Measurements from ENCODE around the gene SLC15A2.
"Not testable (repeated sequence)": the region's sequence is repeated elsewhere in the genome, so short reads cannot be mapped to it uniquely, and the experiment has no call there.

SLC15A2 gene, protein sequence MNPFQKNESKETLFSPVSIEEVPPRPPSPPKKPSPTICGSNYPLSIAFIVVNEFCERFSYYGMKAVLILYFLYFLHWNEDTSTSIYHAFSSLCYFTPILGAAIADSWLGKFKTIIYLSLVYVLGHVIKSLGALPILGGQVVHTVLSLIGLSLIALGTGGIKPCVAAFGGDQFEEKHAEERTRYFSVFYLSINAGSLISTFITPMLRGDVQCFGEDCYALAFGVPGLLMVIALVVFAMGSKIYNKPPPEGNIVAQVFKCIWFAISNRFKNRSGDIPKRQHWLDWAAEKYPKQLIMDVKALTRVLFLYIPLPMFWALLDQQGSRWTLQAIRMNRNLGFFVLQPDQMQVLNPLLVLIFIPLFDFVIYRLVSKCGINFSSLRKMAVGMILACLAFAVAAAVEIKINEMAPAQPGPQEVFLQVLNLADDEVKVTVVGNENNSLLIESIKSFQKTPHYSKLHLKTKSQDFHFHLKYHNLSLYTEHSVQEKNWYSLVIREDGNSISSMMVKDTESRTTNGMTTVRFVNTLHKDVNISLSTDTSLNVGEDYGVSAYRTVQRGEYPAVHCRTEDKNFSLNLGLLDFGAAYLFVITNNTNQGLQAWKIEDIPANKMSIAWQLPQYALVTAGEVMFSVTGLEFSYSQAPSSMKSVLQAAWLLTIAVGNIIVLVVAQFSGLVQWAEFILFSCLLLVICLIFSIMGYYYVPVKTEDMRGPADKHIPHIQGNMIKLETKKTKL

DNA sequence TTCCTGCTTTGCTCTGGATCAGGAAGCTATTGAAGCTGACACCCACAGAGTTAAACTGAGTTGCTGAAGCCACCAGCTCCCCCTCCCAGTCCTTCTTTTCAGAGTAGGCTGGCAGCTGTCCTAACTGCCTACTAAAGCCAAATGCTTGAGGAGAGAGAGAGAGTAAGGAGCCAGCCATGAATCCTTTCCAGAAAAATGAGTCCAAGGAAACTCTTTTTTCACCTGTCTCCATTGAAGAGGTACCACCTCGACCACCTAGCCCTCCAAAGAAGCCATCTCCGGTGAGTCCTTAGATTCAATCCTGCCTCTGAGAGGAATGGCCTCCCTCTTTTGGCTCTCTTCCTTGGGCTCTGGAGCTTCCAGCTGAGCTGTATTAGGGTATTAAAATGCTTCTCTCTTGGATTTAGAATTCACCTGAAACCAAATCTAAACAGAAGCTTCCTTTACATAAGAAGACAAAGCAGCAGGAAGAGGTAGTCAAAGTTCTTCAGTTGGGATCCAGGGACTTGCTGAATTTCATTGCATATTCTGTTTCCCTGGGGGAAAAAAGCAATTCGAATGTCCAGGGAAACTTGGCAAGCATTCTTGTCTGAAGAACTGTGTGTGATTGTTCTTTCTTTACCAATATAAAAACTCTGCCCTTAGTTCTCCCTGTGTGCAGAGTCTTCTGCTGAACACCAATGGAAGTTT is at the start of gene SLC15A2:
Gene SLC15A2, plus strand, starts transcription at position 101 of the 690 bp plus-strand sequence. Its CDS starts 76 bp downstream, at position 177.
- TF ChIP-seq CTCF (IDR thresholded peaks at IDR 0.05; ENCODE audit: extremely low read depth, missing control alignments) = no peak
- DNase-seq (ENCODE audit: low spot score) = no peak

DNA sequence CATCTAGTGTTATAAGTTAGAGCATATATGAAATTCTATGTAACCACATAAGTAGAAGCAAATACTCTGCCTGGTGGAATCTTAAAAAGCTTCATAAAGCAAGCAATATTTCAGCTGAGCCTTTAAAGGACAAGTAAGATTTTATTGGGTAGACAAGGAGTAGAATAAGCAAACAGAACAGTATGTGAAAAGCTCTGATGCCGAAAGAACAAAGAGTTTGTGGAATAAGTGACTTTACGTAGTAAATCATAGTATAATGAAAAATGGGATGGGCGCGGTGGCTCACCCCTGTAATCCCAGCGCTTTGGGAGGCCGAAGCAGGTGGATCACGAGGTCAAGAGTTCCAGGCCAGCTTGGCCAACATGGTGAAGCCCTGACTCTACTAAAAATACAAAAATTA is 49.3 kb upstream of the SLC15A2 start:
- no peak for DNase-seq (ENCODE audit: low spot score)
- TF ChIP-seq CTCF (IDR thresholded peaks at IDR 0.05; ENCODE audit: extremely low read depth, missing control alignments) = no peak

DNA sequence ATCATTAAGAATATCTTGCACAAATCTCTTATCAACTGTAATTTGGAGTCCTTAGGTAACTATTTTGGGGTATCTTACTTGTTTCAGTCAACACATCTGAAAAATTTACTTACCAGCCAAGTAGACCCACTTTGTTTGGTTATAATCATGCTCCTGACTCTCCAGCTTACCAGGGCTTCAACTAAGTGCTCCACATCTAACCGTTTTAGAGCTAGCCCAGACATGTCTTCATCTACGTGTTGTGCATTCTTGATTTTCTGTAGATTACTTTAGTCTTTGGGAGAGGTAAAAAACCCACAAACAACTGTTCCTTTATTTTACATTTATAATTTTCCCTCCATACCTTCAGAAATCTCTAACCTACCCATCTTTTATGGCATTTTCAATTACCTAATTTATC is 41.9 kb upstream of the SLC15A2 start:
- no peak for TF ChIP-seq CTCF (IDR thresholded peaks at IDR 0.05; ENCODE audit: extremely low read depth, missing control alignments)
- no peak for DNase-seq (ENCODE audit: low spot score)

DNA sequence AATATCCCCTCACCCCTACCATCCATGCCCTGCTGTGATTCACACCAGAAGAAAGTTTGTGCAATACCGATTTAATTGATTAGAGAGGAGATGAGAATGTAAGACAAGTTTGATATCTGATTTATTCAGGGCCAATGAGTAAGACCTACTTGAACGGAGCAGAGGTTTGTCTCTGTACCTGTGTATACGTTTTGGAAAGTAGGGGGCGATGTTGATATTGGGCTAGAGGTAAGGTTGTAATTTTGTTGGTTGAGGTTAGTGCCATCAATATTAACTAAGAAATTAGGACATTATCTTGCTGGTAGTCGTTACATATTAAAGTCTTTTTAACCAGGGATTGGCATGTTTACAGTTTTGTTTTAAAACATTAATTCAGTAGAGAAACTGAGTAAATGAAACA is 38.6 kb upstream of the SLC15A2 start:
- no peak for DNase-seq (ENCODE audit: low spot score)
- no peak for TF ChIP-seq CTCF (IDR thresholded peaks at IDR 0.05; ENCODE audit: extremely low read depth, missing control alignments)

GRCh38 chr3:121857778-121858177 is 36.4 kb upstream of the SLC15A2 start:
- DNase-seq (ENCODE audit: low spot score) = not testable (repeated sequence)

- not testable (repeated sequence) for DNase-seq (ENCODE audit: low spot score)
Measured at GRCh38 chr3:121863247-121863646, 31.0 kb upstream of the SLC15A2 start.

DNA sequence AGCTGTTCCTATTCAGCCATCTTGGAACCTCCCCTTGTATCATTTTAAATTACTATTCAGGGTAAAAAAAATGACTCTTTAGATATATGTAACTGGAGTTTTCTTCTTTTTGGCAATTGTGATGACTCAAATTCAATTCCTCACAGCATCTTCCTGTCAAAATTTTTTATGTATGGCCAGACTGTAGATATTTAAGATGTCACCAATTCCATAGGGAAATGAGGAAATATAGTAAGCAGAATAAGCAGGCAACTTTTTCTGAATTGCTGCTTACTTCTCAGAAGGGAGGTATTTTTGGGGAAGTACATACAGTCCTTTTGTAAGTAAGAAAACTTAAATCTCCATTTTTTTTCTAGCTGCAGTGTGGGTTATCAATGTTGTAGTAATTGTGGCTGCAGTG is 30.4 kb upstream of the SLC15A2 start:
- no peak for DNase-seq (ENCODE audit: low spot score)
- no peak for TF ChIP-seq CTCF (IDR thresholded peaks at IDR 0.05; ENCODE audit: extremely low read depth, missing control alignments)

DNA sequence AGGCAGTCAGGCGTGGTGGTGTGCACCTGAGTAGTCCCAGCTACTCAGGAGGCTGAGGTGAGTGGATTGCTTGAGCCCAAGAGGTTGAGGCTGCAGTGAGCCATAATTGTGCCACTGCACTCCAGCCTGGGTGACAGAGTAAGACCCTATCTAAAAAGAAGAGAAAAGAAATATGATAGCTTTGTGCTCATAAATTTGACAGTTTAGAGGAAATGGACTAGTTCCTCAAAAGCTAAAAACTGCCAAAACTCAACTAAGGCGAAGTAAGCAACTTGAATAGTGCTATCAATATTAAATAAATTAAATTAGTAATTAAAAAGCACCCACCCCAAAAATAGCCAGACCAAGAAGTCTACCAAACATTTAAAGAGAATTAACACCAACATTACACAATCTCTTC is 24.5 kb upstream of the SLC15A2 start:
- no peak for DNase-seq (ENCODE audit: low spot score)
- TF ChIP-seq CTCF (IDR thresholded peaks at IDR 0.05; ENCODE audit: extremely low read depth, missing control alignments) = no peak
